Stimulated activated CD8-positive, alpha-beta memory T cell treated with anti-CD3 and anti-CD28 coated beads, Interleukin-12 subunit alpha, Interleukin-12 subunit beta, amount 100 ng/mL, for 4 hours (primary cell): ENCODE results near the gene COX7A2.
A peak's percentile ranks its signal among the peaks of the same experiment; 100 is the strongest.

Experiments
- DNase-seq: peaks from one replicate; pipeline ENCODE4 v3.0.0-alpha.2; 2020; ENCODE audit warnings: low read depth

The COX7A2 gene, protein sequence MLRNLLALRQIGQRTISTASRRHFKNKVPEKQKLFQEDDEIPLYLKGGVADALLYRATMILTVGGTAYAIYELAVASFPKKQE

DNA sequence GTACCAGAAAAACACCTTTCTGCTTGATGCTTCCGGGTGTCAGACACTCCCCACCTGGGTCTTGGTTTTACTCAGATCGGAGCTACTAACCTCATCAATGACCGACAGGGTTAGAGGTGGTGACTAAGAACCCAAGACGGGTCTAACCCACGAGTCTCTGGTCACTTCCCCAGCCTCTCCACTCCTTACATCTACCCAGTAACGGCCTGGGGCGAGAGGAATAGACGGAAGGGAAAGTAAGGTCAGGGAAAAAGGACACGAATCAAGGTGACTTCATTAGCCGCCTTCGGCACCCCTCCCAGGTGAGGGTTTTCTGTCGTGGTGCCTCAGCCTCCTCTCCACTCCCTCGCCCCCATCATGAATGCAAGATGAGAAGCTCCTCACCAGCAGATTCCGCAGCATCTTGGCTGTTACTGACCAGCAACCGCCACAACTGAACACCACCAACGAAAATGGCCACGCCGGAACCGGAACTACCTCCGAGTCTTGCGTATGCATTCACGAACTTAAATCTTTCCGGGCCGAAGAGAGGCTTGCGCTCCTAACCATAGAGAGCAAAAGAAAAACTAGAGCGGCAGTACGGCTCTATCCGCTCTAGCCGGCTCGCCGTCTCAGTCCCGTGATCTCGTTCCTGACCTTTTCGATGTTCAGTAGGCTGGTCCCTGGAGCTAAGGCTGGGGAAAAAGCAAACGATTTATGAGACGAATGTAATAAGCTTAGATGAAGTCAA is at the start of gene COX7A2:
TSS of gene COX7A2 (minus strand) at position 469 of the 730 bp plus-strand sequence. CDS start at position 402, 67 bp downstream.
- peak; percentile 68 for DNase-seq

DNA sequence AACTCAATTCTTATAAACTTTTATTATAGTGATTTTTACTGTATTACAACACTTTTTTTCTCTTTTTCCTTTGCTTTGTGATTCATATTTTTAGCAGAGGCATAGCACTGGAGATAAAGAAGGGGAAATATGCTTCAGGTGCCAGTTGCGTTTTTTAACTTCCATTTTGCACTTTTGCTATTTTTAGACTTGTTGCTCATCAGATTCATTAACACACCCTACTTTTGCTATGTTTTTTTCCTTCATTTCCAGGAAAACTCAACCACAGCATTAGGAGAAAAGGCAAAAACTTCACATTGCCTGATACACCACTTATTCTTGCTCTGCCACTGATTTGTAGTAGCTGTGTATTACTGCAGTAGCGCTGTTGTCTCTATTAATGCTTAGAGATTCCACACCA is 49.0 kb upstream of the COX7A2 start:
- no peak for DNase-seq

DNA sequence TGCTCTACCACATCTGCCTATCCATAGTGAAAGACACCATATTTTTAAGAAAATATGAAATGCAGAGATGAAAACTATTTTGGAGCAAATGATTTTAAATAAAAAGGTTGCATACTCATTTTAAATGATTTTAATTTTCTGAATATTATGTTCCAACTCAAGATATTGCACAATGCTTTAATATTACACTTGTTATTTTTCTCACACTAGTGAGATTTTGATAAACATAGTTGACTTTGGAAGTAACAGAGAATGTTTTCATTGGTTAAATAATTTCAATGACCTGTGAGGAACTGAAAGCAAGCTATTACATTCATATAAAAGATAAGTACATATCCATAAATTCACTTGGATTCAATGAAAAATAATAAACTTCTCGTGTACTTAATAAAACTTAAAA is 48.1 kb upstream of the COX7A2 start:
- DNase-seq: no peak

GRCh38 chr6:75291331-75291730 is 47.7 kb upstream of the COX7A2 start:
- DNase-seq: no peak

- DNase-seq: no peak
Measured at GRCh38 chr6:75290136-75290945, 46.7 kb upstream of the COX7A2 start.

- no peak for DNase-seq
Measured at GRCh38 chr6:75288023-75288422, 44.4 kb upstream of the COX7A2 start.

- DNase-seq: no peak
Measured at GRCh38 chr6:75287424-75287823, 43.8 kb upstream of the COX7A2 start.

DNA sequence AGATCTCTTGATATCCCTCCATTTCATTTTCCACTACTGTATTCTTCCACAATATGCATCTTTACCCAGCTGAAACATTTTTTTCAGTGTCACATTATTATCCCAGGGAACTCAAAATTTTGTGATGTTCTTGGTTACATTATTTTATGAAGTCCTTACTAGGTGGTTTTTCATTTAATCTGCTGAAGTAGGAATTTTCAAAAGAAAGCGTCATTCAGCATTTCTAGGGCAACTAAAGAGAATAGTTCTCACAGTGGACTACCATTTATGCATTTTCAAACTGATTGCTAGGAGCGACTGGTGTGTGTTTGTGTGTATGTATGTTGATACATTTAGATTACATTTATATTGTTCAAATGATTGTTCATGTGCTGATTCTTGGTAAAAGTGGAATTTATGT is 43.4 kb upstream of the COX7A2 start:
- no peak for DNase-seq

GRCh38 chr6:75285283-75285639 is 41.7 kb upstream of the COX7A2 start:
- no peak for DNase-seq

GRCh38 chr6:75284632-75285282 is 41.2 kb upstream of the COX7A2 start, which contains the start of gene TMEM30A:
TSS of gene TMEM30A (minus strand) at chr6:75284792. CDS start at chr6:75284638, 154 bp downstream.
- peak; percentile 91 for DNase-seq

GRCh38 chr6:75283907-75284631 is 40.5 kb upstream of the COX7A2 start:
- DNase-seq: no peak

- no peak for DNase-seq
Measured at GRCh38 chr6:75282706-75283105, 39.1 kb upstream of the COX7A2 start.

DNA sequence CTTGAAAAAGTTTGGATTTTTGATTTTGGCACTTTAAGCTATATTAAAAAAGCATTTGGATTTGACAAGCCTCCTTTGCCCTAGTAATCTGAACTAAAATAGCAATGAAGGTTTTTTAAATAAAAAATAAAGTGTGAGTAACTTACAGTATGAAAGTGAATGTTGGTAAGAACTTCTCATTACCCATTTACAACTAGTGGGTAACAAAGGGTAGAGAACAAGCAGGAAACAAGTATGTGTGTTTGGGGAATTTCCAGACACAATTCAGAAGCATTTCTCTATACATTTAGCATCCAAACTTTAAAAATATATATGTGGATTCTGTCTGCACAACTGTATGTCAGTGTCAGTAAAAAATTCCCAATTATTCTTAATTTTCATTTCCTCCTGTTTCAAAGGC is 38.1 kb upstream of the COX7A2 start:
- DNase-seq: no peak

GRCh38 chr6:75280131-75280855 is 36.7 kb upstream of the COX7A2 start:
- DNase-seq: no peak

DNA sequence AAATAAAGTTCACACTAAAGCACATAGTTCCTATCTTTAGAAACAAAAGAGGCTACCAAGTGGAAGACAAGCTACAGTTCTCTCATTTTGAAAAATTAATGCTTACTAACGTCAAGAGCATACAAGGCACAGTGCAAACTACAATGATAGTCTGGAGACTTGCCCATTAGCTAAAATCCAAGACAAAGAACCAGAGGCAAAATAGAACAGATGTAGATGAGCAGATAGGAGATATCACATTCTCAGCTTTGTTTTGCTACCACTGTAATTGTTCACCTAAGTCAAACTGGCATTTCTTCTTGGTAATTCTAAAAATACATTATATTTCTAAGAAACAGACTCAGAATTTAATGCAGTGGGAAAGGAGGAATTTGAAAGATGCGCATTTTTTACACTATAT is 35.8 kb upstream of the COX7A2 start:
- no peak for DNase-seq

- DNase-seq: no peak
Measured at GRCh38 chr6:75278474-75279077, 35.0 kb upstream of the COX7A2 start.

DNA sequence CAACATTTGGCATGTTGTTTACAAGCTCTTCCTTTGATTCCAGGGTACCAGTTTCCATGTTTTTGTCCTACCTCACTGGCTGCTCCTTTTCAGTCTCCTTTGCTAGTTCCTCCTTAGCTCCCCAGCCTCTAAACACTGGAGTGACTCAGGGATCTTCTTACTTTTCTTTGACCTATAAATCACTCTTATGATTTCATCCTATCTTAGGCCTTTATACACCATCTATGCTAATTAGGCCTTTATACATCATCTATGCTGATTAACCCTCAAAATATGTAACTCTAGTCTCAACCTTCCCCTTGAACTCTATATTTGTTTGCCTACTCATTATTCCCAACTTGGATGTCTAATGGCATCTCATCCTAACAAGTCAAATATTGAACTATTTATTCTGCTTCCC is 31.5 kb upstream of the COX7A2 start:
- DNase-seq: no peak

DNA sequence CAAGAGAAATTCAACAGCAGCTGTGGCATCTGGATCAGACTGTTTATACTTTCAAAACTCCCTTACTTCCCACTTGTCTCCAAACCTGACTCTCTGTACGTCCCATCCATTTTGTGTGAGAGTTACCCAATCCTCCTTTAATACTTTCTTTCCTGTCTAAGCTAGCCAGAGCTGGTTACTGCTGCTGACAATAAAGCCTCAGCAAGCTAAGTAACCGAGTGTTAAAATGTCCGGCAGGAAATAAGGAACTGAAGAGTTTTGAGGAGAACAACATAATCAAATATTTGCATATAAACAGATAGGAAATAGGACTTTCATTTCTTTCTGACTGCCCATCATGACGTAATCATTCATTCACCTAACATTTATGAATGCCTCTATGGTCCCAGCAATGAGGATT is 29.4 kb upstream of the COX7A2 start:
- no peak for DNase-seq

GRCh38 chr6:75272145-75272840 is 28.7 kb upstream of the COX7A2 start:
- DNase-seq: no peak

- DNase-seq: no peak
Measured at GRCh38 chr6:75268988-75269354, 25.4 kb upstream of the COX7A2 start.
